HEK293T (cell line): ENCODE results near the gene GAP43.

Experiments used
- ARNT ChIP-seq: fragments of 450-650 bp; IDR thresholded peaks from 2 replicates; pipeline ENCODE4 v1.6.1; 2017; ENCODE audit warnings: mild to moderate bottlenecking
- BHLHE40 ChIP-seq: fragments of 450-650 bp; IDR thresholded peaks from 2 replicates; pipeline ENCODE4 v1.6.1; 2016; ENCODE audit warnings: mild to moderate bottlenecking, moderate library complexity, borderline replicate concordance
- FOXK2 ChIP-seq: fragments of 450-650 bp; IDR thresholded peaks from 2 replicates; pipeline ENCODE4 v1.6.1; 2016; ENCODE audit warnings: mild to moderate bottlenecking
- FOXM1 ChIP-seq: fragments of 450-650 bp; IDR thresholded peaks from 2 replicates; pipeline ENCODE4 v1.6.1; 2017; ENCODE audit warnings: mild to moderate bottlenecking, borderline replicate concordance
- HDGF ChIP-seq: fragments of 450-650 bp; IDR thresholded peaks from 2 replicates; pipeline ENCODE4 v1.6.1; 2017; ENCODE audit warnings: antibody characterized with exemption, borderline replicate concordance
- NFRKB ChIP-seq: fragments of 450-650 bp; IDR thresholded peaks from 2 replicates; pipeline ENCODE4 v1.6.1; 2016; ENCODE audit warnings: mild to moderate bottlenecking, moderate library complexity
- SUZ12 ChIP-seq: fragments of 450-650 bp; IDR thresholded peaks from 2 replicates; pipeline ENCODE4 v1.6.1; 2016; ENCODE audit warnings: mild to moderate bottlenecking
- TARDBP ChIP-seq: fragments of 450-650 bp; IDR thresholded peaks from 2 replicates; pipeline ENCODE4 v1.6.1; 2016
- ZNF384 ChIP-seq: fragments of 450-650 bp; IDR thresholded peaks from 2 replicates; pipeline ENCODE4 v1.6.1; 2016
- TF ChIP-seq, protein P1 (sequence below): fragments of 450-650 bp; IDR thresholded peaks from 2 replicates; pipeline ENCODE4 v1.6.1; 2016

DNA sequence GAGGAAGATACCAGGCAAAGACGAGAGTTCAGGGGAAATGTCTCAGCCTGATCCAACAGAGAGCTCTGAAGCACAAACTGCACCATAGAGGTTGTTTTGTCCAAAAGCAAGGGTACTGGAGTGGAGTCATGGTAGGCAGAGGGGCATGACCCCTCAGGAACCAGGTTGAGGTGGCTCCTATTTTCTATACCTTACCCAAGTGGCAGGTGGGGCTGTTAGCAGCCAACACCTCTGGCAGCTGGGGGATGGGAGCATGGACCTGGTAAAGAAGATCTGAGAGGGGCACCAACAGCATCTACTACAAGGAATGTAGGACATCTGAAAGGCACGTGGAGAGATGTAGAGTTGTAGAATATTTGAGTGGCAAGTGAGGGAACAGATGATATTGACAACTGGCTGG is 85.2 kb downstream of the GAP43 start:
- TF ChIP-seq NFRKB (no peak), HDGF (no peak), BHLHE40 (no peak), FOXM1 (no peak), ZNF384 (no peak), FOXK2 (no peak), ARNT (no peak), TARDBP (no peak), SUZ12 (no peak)
- TF ChIP-seq, protein P1, sequence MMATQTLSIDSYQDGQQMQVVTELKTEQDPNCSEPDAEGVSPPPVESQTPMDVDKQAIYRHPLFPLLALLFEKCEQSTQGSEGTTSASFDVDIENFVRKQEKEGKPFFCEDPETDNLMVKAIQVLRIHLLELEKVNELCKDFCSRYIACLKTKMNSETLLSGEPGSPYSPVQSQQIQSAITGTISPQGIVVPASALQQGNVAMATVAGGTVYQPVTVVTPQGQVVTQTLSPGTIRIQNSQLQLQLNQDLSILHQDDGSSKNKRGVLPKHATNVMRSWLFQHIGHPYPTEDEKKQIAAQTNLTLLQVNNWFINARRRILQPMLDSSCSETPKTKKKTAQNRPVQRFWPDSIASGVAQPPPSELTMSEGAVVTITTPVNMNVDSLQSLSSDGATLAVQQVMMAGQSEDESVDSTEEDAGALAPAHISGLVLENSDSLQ: no peak
